Vagina (tissue), 2 donors: ENCODE measurements around the gene ZNF644.

Source experiments
- CTCF ChIP-seq, 3 experiments: fragments of 450-650 bp in 2 of 3; fragments of 200-600 bp in 1 of 3; sonication (generic) in 1 of 3; IDR thresholded peaks; one replicate each; pipeline ENCODE4 v1.5.1; 2017 to 2019; ENCODE audit warnings: antibody characterized with exemption in 3 of 3, mild to moderate bottlenecking in 2 of 3, moderate library complexity in 2 of 3
- POLR2A ChIP-seq, 2 donors: fragments of 450-650 bp; IDR thresholded peaks; one replicate each; pipeline ENCODE4 v1.6.1; 2017; ENCODE audit warnings: antibody characterized with exemption in 2 of 2, mild to moderate bottlenecking in 2 of 2, moderate library complexity in 2 of 2

- no peak for TF ChIP-seq CTCF (IDR thresholded peaks at IDR 0.05)
- TF ChIP-seq POLR2A (IDR thresholded peaks at IDR 0.05): no peak
Measured at GRCh38 chr1:90922996-90923395, 98.8 kb downstream of the ZNF644 start.
